GM12873 (cell line): ENCODE measurements around the gene BANF1.

Source experiments
- CTCF ChIP-seq: IDR thresholded peaks from 2 replicates; pipeline ENCODE4 v1.5.1; 2012; ENCODE audit warnings: low read depth, mild to moderate bottlenecking, moderate library complexity, low read length, control low read depth; ENCODE audit not compliant: insufficient read depth; ENCODE audit errors: missing control alignments

Gene BANF1

DNA sequence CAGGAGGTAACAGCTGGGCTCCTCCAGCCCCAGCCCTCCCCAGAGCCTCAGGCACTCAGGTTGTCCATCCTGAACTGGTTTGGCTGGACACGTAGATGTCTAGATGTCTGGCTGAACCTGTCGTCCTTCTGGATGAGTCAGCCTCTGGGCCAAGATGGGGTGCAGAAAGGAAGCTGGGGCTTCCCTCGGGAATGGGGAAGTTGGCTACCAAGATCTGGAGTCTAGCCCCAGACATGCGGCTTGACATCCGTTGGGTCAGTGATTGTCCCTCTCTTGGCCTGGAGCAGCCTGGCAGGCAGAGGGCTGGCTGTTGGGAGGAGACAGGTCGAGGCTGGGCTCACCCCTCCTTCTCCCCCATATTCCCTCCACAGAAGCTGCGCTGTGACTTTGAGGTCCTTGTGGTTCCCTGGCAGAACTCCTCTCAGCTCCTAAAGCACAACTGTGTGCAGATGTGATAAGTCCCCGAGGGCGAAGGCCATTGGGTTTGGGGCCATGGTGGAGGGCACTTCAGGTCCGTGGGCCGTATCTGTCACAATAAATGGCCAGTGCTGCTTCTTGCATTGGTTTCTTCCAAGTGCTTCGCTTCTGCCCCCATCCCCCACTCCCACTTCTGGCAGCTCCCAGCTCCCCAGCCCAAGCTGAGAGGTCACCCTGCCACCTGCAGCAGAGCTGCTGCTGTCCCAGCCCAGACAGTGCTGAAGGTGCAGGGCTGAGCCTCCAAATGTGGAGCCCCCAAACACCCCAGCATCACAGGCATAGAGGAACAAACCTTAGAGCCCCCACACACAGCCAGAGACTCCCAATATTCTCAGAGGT lies 10.9 kb downstream of the BANF1 start:
- no peak for TF ChIP-seq CTCF

DNA sequence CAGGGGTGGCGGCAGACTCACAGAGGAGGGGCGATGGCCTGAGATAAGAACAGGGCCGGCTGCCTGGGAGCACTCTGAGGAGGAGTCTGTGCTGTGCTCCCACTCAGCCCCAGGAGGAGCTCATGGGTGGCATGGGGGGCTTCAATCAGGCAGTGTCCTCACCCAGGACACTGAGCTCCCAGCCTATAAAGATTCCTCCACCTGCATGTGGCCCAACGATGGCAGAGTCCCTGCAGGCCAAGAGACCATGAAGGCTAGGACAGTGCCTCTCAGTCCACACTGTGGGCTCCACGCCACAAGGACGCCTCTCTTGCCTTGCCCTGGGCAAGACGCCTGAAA lies 11.4 kb downstream of the BANF1 start:
- TF ChIP-seq CTCF = no peak

DNA sequence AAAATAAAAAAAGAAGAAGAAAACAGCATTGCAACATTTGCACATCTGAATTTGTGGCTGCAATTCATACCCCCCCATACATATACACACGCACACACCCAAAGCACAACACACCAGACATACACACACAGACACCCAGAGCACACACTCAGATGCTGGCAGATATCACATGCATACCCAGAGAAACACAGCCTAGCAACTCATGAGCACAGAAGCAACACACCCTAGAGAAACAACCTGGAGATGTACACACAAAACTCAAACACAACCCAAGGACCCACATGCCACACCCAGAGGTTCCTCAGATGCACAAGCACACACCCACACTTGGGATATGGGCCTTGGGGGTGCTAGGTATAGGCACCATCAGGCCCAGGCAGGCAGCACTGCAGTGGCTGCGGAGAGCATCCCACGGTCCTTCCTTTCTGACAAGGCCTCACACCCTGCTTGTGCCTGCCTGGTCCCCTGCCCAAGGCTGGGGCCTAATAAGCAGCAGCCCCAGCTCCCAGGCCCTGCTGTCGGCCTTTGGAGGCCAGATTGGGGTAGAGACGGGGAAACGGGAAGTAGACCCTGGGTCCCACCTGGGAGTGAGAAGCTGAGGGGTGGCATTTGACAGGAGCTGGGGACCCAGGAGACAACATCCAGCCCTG lies 12.6 kb downstream of the BANF1 start:
- no peak for TF ChIP-seq CTCF

GRCh38 chr11:66015454-66015881 lies 13.2 kb downstream of the BANF1 start:
- no peak for TF ChIP-seq CTCF

DNA sequence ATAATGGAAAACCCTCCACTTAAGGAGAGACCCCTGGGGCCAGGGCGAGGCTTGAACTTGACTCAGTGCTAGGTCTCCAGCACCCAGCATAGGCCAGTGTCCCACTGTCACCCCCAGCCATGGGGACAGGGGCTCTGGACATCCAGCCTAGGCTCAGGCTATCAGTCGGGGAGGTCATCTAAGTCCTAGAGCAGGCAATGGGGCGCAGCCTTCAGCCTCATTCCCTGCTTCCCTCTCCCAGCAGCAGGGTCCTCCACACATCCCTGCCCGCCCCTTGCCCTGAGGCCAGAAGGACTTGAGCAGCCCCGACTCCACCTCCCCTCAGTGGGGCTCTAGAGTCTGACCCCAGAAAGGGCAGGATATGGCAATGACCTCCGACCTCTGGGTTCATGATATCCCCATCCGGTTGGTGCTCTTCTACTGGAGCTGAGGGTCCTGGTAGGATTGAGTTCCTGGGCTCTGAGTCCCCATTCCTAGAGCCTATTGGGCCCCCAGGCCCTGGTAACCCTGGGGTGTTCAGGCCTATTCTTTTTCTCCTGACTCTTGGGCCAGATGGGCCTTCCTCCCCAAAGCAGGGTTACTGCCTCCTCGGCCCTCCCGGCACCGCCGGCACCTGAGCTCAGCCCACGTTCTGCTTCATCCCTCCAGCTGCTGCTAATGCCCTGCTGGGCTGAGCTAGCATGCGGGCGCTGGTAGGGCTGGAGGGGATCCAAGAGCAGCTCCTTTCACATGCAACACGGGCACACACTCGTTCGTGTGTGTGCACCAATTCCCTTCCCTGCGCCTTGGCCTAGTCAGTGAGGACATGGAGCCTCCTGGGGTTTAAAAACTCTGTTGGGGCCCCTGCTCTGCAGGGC lies 13.9 kb downstream of the BANF1 start:
- TF ChIP-seq CTCF = no peak

- TF ChIP-seq CTCF = no peak
Measured at GRCh38 chr11:66016793-66017177, 14.5 kb downstream of the BANF1 start.

GRCh38 chr11:66017321-66017720 lies 15.0 kb downstream of the BANF1 start:
- TF ChIP-seq CTCF = no peak
